Kidney glomerular epithelial cell (primary cell): ENCODE data around the gene TMEM175.
"Not testable (repeated sequence)": the region's sequence is repeated elsewhere in the genome, so short reads cannot be mapped to it uniquely, and the experiment has no call there.

Source experiments
- DNase-seq: peaks from one replicate; lab custom pipeline; 2025; lab: John Stamatoyannopoulos, UW

TMEM175 gene

GRCh38 chr4:970854-971520 lies 38.7 kb downstream of the TMEM175 start:
- no peak for DNase-seq

- DNase-seq = no peak
These were observed 39.6 kb downstream of the TMEM175 start for GRCh38 chr4:971666-972500.

GRCh38 chr4:972651-973424 lies 40.6 kb downstream of the TMEM175 start:
- no peak for DNase-seq

GRCh38 chr4:973431-974397 lies 41.5 kb downstream of the TMEM175 start, which contains the start of gene DGKQ:
DGKQ (minus strand) TSS chr4:973569; CDS start chr4:973482, 87 bp downstream.
- peak; percentile 65 for DNase-seq

- DNase-seq = no peak
These were observed 42.4 kb downstream of the TMEM175 start for GRCh38 chr4:974668-975067.

- not testable (repeated sequence) for DNase-seq
These were observed 43.8 kb downstream of the TMEM175 start for GRCh38 chr4:976016-976415.

- DNase-seq = no peak
These were observed 46.9 kb downstream of the TMEM175 start for GRCh38 chr4:978957-979701.

- DNase-seq = no peak
These were observed 50.0 kb downstream of the TMEM175 start for GRCh38 chr4:982291-982690.

GRCh38 chr4:982814-983213 lies 50.6 kb downstream of the TMEM175 start:
- DNase-seq = no peak

GRCh38 chr4:984336-985054 lies 52.2 kb downstream of the TMEM175 start:
- no peak for DNase-seq

GRCh38 chr4:985123-985830 lies 53.0 kb downstream of the TMEM175 start:
- DNase-seq = no peak

GRCh38 chr4:986428-986878 lies 54.2 kb downstream of the TMEM175 start:
- no peak for DNase-seq

- peak; percentile 53 for DNase-seq
These were observed 54.8 kb downstream of the TMEM175 start, which contains the start of gene IDUA for GRCh38 chr4:986879-987623. IDUA (plus strand) TSS chr4:987044; CDS start chr4:987085, 41 bp downstream.

- DNase-seq = no peak
These were observed 55.6 kb downstream of the TMEM175 start for GRCh38 chr4:987624-988513.

- no peak for DNase-seq
These were observed 56.8 kb downstream of the TMEM175 start for GRCh38 chr4:988726-989721.
